NCI-H2107 treated with DMSO at 0.1 percent for 48 hours (cell line): ENCODE data around the gene NAV3.

ENCODE experiments used
- DNase-seq: peaks from one replicate; lab custom pipeline; 2025; ENCODE audit not compliant: unreplicated experiment; lab: John Stamatoyannopoulos, UW

NAV3 gene

GRCh38 chr12:78181544-78182162 is 351.0 kb downstream of the NAV3 start:
- peak; percentile 86 for DNase-seq

DNA sequence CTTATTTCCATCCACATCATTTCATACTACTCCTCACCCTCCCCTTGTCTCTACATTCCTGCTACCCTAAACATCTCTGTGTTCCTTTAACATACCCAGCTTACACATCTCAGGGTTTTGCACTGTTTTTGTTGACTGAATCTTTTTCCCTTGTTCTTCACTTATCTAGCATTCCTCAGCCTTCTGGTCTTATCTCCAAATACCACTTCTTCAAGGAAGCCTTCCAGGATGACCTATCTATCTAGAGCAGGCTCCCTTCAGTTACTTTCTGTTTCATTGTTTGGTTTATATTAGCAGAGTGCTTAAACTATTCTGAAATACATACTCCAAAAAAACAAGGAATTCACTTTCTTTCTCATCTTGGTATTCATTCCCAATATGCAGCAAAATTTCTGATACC is 353.1 kb downstream of the NAV3 start:
- DNase-seq, result peak; percentile 24

GRCh38 chr12:78185109-78185508 is 354.4 kb downstream of the NAV3 start:
- DNase-seq, result no peak

GRCh38 chr12:78185651-78186050 is 355.0 kb downstream of the NAV3 start:
- no peak for DNase-seq

DNA sequence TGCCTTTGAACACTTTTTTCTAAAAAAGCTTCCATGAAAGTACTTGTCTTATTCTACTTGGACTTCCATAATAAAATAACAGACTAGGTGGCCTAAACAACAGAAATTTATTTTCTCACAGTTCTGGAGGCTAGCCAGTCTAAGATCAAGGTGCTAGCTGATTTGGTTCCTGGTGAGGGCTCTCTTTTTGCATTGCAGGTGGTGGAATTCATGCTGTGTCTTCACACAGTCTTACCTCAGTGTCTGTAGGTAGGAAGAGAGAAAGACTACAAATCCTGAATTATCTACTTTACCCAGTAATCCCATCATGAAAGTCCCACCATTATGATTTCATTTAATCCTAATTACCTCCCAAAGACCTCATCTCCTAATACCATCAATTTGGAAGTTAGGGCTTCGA is 356.0 kb downstream of the NAV3 start:
- DNase-seq, result no peak

GRCh38 chr12:78187741-78188140 is 357.0 kb downstream of the NAV3 start:
- DNase-seq, result no peak

DNA sequence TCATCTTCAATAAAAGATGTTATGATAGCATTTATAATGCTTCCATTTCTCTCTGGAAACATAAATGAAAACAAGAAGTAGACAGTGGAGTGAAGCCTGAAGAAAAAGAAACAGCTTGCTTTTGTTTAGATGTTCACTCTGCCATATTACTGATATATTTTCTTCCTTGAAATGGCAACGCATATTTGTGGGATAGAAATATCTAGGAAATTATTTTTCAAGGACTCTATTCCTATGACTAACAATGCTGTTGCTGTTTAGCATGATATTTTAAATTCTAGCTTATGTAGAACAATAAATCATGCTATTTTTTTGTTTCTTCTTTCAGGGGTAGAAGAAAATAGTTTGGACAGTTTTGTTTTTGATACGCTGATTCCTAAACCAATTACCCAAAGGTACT is 359.0 kb downstream of the NAV3 start:
- DNase-seq, result no peak

DNA sequence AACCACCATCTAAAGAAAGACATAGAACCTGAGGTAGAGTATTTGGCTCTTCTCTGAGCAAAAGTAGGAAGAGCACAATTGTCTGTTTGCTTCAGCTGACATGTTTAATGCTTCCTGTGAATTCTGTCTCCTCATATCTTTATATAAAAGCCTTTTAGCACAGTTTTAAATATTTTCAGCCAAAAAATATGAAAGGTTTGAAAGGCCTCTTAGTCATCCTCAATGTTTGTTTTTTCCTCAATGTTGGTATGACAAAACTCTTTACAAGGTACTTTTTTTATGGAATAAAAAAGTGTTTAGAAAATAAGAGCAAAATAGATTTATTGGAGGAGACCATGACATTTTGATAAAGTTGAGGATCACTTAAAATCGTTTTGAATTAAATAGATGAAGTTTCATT is 360.9 kb downstream of the NAV3 start:
- DNase-seq, result no peak

DNA sequence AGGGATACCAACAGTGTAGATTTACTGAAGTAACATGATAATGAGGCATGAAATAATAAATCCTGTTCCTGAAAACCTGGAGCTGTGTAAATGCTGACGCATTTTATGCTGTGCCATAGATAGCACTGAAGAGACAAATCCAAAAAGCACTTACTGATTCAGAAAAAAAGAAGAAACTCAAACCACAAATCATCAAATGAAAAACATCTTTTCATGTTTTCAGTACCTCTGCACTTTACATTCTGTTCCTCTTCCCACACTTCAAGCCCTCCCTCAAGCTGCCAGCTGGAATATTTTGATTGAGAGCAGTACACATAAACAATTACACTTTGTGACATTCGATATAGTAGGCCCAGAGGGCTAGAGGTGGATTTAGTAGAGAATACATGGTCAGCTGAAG is 362.3 kb downstream of the NAV3 start:
- DNase-seq, result peak; percentile 96

DNA sequence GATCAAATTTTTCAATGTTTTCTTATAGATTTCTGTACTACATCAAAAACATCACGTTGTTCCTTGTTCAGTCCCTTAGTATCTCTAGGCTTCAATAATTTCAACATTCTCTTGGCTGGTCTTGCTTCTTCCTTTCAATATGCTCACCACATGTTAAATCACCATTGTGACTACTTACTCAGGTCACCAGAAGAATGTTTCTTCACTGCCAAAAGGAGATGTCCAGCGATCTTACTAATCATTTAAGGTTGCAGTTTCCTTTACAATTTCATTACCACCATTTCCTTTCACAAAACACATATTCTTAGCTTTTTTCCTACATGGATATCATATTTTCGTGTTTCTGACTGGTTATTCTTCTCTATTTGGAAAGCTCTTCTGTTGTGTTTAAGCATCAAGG is 363.8 kb downstream of the NAV3 start:
- no peak for DNase-seq

- DNase-seq, result no peak
Observed at GRCh38 chr12:78198896-78199295, 368.2 kb downstream of the NAV3 start.

- DNase-seq, result no peak
Observed at GRCh38 chr12:78199926-78200325, 369.2 kb downstream of the NAV3 start.

GRCh38 chr12:78204926-78205325 is 374.2 kb downstream of the NAV3 start:
- no peak for DNase-seq

GRCh38 chr12:78208092-78208491 is 377.4 kb downstream of the NAV3 start:
- DNase-seq, result no peak

DNA sequence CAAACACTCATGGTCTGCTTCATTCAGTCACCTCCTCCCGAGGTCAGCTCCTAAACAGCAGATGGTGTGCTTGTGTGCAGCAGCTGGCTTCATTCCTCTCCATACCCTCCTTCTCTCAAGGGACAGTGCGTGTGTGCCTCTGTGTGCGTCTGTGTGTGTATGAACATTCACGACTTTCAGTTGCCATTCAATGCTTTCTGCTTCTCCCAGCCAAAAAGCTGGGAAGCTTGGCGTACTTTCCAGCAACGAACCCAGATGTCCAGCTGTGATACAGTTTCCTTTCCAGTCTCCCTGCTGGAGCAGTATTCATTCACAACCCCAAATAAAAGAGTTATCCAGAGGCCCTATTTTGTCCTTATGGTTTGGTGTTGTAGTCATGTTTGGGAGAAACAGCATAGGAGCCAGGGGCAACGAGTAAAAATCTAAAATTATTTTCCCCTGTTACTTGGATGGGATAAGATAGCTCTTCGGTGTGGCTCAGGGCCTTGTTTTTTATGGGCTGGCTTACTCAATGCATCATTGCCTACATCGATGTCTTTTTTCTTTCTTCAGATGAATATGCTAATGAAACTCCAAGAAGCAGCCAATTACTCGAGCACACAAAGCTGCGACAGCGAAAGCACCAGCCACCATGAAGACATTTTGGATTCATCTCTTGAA is 379.3 kb downstream of the NAV3 start:
- DNase-seq, result peak; percentile 93

DNA sequence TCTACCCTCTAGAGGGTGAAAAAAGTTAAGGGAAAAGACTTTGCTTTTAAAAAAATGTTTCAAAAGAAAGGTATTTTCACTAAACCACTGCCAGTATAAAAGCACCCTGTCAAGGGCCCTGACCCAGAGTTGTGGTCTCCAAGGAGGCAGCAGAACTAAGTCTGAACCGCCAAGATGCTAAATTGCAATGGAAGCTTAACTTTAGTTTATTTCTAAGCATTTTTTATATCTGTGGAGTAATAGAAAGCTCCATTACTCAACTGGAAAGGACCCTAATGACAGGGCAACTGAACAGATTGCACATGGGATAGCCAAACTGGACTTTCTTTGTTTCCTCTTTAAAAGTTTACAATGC is 379.8 kb downstream of the NAV3 start:
- no peak for DNase-seq

DNA sequence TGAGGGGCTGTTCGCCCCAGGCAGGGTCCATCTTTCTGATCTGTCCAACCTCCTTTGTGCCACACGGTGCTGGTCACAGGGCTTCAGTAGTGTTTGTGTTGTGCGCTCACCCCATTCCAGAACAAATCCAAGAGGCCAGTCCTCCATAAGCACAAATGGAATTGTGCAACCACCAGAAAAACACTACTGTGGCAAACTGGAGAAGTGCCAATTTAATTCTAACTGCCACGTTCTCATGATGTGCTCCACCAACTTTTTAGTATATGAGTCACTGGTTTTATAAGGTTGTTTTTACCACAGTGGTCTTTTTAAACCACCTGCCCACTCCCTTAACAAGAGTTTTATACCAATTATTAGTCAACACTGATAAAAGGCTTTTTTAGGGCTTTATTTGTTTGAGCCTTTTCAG is 380.2 kb downstream of the NAV3 start:
- peak; percentile 73 for DNase-seq

GRCh38 chr12:78220811-78221210 is 390.1 kb downstream of the NAV3 start:
- no peak for DNase-seq

GRCh38 chr12:78224154-78224553 is 393.5 kb downstream of the NAV3 start:
- DNase-seq, result no peak

- DNase-seq, result no peak
Observed at GRCh38 chr12:78226763-78227162, 396.1 kb downstream of the NAV3 start.

GRCh38 chr12:78229591-78230101 is 399.0 kb downstream of the NAV3 start:
- DNase-seq, result peak; percentile 13

GRCh38 chr12:78232756-78233155 is 402.1 kb downstream of the NAV3 start:
- DNase-seq, result no peak

- DNase-seq, result no peak
Observed at GRCh38 chr12:78236264-78236663, 405.6 kb downstream of the NAV3 start.
